Measurements from ENCODE around the gene PER3. TPM values are rescaled to one million over a fixed set of nuclear protein-coding genes. Genes with fewer than 3 reads are reported as not detected.

PER3 gene
- total RNA-seq, 2 donors from 2014 or later: 3.9 to 6.3 TPM

GRCh38 chr1:7770997-7771822 lies 12.9 kb upstream of the PER3 start, which contains the start of gene VAMP3:
Gene VAMP3, plus strand, starts transcription at chr1:7771296. Its CDS starts 88 bp downstream, at chr1:7771384.
- H3K9ac ChIP-seq (ENCODE audit: extremely low read depth, low read length, poor library complexity, severe bottlenecking): peak within 1 kb of the TSS; percentile 65
- peak within 1 kb of the TSS; percentile 80 for H3K4me3 Mint-ChIP-seq
- H3K4me1 ChIP-seq (ENCODE audit: control insufficient read depth, insufficient read depth, low read length): peaks cover 4% of the 10 kb centered on the region
- DNase-seq: peak; percentile 97
- H3K27ac Mint-ChIP-seq: peak within 1 kb of the TSS; percentile 92
- H3K36me3 ChIP-seq (ENCODE audit: control insufficient read depth, insufficient read depth, low read length): peaks cover 29% of the 10 kb centered on the region
- H3K27me3 Mint-ChIP-seq (ENCODE audit: insufficient read depth): no peaks in the 10 kb centered on the region
- H3K9me3 ChIP-seq (ENCODE audit: control insufficient read depth, low read length): no peaks in the 10 kb centered on the region
- H3K27ac ChIP-seq (ENCODE audit: low read depth, low read length): peak within 1 kb of the TSS; percentile 30
- H3K36me3 Mint-ChIP-seq (ENCODE audit: low read depth): peaks cover 33% of the 10 kb centered on the region
- no peaks in the 10 kb centered on the region for H3K9me3 Mint-ChIP-seq
- no peaks in the 10 kb centered on the region for H3K27me3 ChIP-seq (ENCODE audit: control insufficient read depth, insufficient read depth, low read length, poor library complexity, severe bottlenecking)
- 0% methylated on average over 34 to 97 of the region's 97 CpGs for WGBS, 2 experiments (ENCODE audit: insufficient coverage in 1 of 2, insufficient read length in 1 of 2)
- TF ChIP-seq CTCF (conservative IDR thresholded peaks at IDR 0.05): no peak
- peaks cover 10% of the 10 kb centered on the region for H3K4me1 Mint-ChIP-seq
- H3K4me3 ChIP-seq (ENCODE audit: low read length): peak within 1 kb of the TSS; percentile 97

GRCh38 chr1:7771823-7772299 lies 12.2 kb upstream of the PER3 start:
- H3K27ac ChIP-seq (ENCODE audit: low read depth, low read length): no peak overlapping the region
- H3K4me1 ChIP-seq (ENCODE audit: control insufficient read depth, insufficient read depth, low read length): peaks cover 4% of the 10 kb centered on the region
- H3K9me3 ChIP-seq (ENCODE audit: control insufficient read depth, low read length): no peaks in the 10 kb centered on the region
- H3K27ac Mint-ChIP-seq: peak overlapping the region; percentile 91
- WGBS, 2 experiments (ENCODE audit: insufficient coverage in 1 of 2, insufficient read length in 1 of 2): 30 to 33% methylated on average over 12 of the region's 12 CpGs
- no peak for TF ChIP-seq CTCF (conservative IDR thresholded peaks at IDR 0.05)
- H3K4me3 ChIP-seq (ENCODE audit: low read length): peak overlapping the region; percentile 97
- H3K36me3 ChIP-seq (ENCODE audit: control insufficient read depth, insufficient read depth, low read length): peaks cover 36% of the 10 kb centered on the region
- peaks cover 10% of the 10 kb centered on the region for H3K4me1 Mint-ChIP-seq
- H3K36me3 Mint-ChIP-seq (ENCODE audit: low read depth): peaks cover 35% of the 10 kb centered on the region
- H3K27me3 ChIP-seq (ENCODE audit: control insufficient read depth, insufficient read depth, low read length, poor library complexity, severe bottlenecking): no peaks in the 10 kb centered on the region
- no peak for DNase-seq
- peak overlapping the region; percentile 80 for H3K4me3 Mint-ChIP-seq
- peak overlapping the region; percentile 65 for H3K9ac ChIP-seq (ENCODE audit: extremely low read depth, low read length, poor library complexity, severe bottlenecking)
- no peaks in the 10 kb centered on the region for H3K9me3 Mint-ChIP-seq
- no peaks in the 10 kb centered on the region for H3K27me3 Mint-ChIP-seq (ENCODE audit: insufficient read depth)

- no peak for TF ChIP-seq CTCF (conservative IDR thresholded peaks at IDR 0.05)
- Histone ChIP-seq H3K36me3 (ENCODE audit: control insufficient read depth, insufficient read depth, low read length) (peaks cover 77% of the 10 kb centered on the region), H3K27ac (ENCODE audit: low read depth, low read length) (no peak overlapping the region), H3K9ac (ENCODE audit: extremely low read depth, low read length, poor library complexity, severe bottlenecking) (no peak overlapping the region), H3K27me3 (ENCODE audit: control insufficient read depth, insufficient read depth, low read length, poor library complexity, severe bottlenecking) (no peaks in the 10 kb centered on the region), H3K4me3 (ENCODE audit: low read length) (no peak overlapping the region), H3K9me3 (ENCODE audit: control insufficient read depth, low read length) (no peaks in the 10 kb centered on the region), H3K4me1 (ENCODE audit: control insufficient read depth, insufficient read depth, low read length) (no peaks in the 10 kb centered on the region)
- Mint-ChIP-seq H3K27me3 (ENCODE audit: insufficient read depth) (no peaks in the 10 kb centered on the region), H3K36me3 (ENCODE audit: low read depth) (peaks cover 76% of the 10 kb centered on the region), H3K4me3 (no peak overlapping the region), H3K27ac (no peak overlapping the region), H3K4me1 (no peaks in the 10 kb centered on the region), H3K9me3 (no peaks in the 10 kb centered on the region)
- no peak for DNase-seq
- WGBS, 2 experiments (ENCODE audit: insufficient coverage in 1 of 2, insufficient read length in 1 of 2): 91 to 97% methylated on average over 3 of the region's 3 CpGs
These were observed 6.5 kb upstream of the PER3 start for GRCh38 chr1:7777591-7777990.

Data from endodermal cell (in vitro differentiated cells).